Naive B cell (primary cell): Measurements from ENCODE around the gene NFATC1. TPM values are rescaled to one million over a fixed set of nuclear protein-coding genes. Genes with fewer than 3 reads are reported as not detected.

Source experiments
- ATAC-seq, 2 donors: fragments of 150-1000 bp; cut with Tn5 transposase; 2 replicates each; pipeline ENCODE4 v1.10.0; 2021; ENCODE audit warnings: low read depth in 2 of 2, mild to moderate bottlenecking in 2 of 2, moderate library complexity in 2 of 2
- DNase-seq: peaks from one replicate; pipeline ENCODE4 v3.0.0; 2022
- H3K27ac Mint-ChIP-seq, 6 donors: one replicate each; pipeline ENCODE4 v1.8.0; 2020 to 2022; ENCODE audit warnings: mild to moderate bottlenecking in 6 of 6, mixed read lengths in 6 of 6, moderate library complexity in 5 of 6, inconsistent platforms in 2 of 6
- H3K27me3 Mint-ChIP-seq, 3 donors: one replicate each; pipeline ENCODE4 v1.8.0; 2021 to 2022; ENCODE audit warnings: mixed read lengths in 3 of 3, mild to moderate bottlenecking in 1 of 3
- H3K36me3 Mint-ChIP-seq, 2 donors: one replicate each; pipeline ENCODE4 v1.8.0; 2020 to 2022; ENCODE audit warnings: mixed read lengths in 2 of 2, inconsistent platforms in 1 of 2, mild to moderate bottlenecking in 1 of 2
- H3K4me1 Mint-ChIP-seq, 3 donors: one replicate each; pipeline ENCODE4 v1.8.0; 2020 to 2022; ENCODE audit warnings: mixed read lengths in 3 of 3, inconsistent platforms in 1 of 3, mild to moderate bottlenecking in 1 of 3, moderate library complexity in 1 of 3
- H3K4me3 Mint-ChIP-seq, 8 donors: one replicate each; pipeline ENCODE4 v1.8.0; 2020 to 2022; ENCODE audit warnings: mild to moderate bottlenecking in 8 of 8, mixed read lengths in 8 of 8, moderate library complexity in 8 of 8, inconsistent platforms in 2 of 8
- H3K9me3 Mint-ChIP-seq, 7 donors: one replicate each; pipeline ENCODE4 v1.8.0; 2020 to 2022; ENCODE audit warnings: mixed read lengths in 7 of 7, mild to moderate bottlenecking in 5 of 7, inconsistent platforms in 2 of 7, moderate library complexity in 1 of 7
- polyA plus RNA-seq, 6 donors: library from polyadenylated mRNA; unstranded; fragments of 300-500 nt; fragmentation: Illumina TruSeq; gene quantifications; one replicate each; pipeline ENCODE4 v1.2.3, GENCODE V29; 2021; ENCODE audit warnings: low read depth in 6 of 6

NFATC1 gene
- polyA plus RNA-seq, 6 donors from 2014 or later = 35.7 to 77.8 (median 51.1) TPM

- peaks cover 42 to 62% (median 60%) of the 10 kb centered on the region in 3 donors for H3K4me1 Mint-ChIP-seq
- ATAC-seq (no peak), DNase-seq (no peak)
- peaks cover 0 to 13% of the 10 kb centered on the region in 2 donors for H3K36me3 Mint-ChIP-seq
- H3K27me3 Mint-ChIP-seq = no peaks in the 10 kb centered on the region
- peak overlapping the region in 6 of 8 donors; percentile 78 to 91 (median 88) for H3K4me3 Mint-ChIP-seq
- H3K9me3 Mint-ChIP-seq = no peaks in the 10 kb centered on the region
- peak overlapping the region in 5 of 6 donors; percentile 84 to 100 (median 99) for H3K27ac Mint-ChIP-seq
Measured at GRCh38 chr18:79406708-79407107, 11.0 kb downstream of the NFATC1 start.

DNA sequence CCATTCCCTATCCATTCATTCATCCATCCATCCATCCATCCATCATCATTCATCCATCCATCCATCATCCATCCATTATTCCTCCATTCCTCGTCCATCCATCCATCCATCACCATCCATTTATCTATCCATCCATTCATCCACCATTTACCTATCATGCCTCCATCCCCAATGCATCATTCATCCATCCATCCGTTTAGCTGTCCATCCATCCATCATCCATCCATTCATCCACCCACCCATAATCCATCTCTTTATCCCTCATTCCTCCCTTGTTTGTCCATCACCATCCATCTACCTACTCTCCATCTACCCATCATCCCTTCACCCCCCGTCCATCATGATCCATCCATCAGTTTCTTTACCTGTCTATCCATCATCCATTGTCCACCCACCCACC, 13.6 kb downstream of the NFATC1 start:
- Mint-ChIP-seq H3K9me3 (no peaks in the 10 kb centered on the region), H3K27me3 (no peaks in the 10 kb centered on the region), H3K27ac (no peak overlapping the region), H3K4me3 (no peak overlapping the region), H3K36me3 (peaks cover 13 to 26% of the 10 kb centered on the region in 2 donors), H3K4me1 (peaks cover 29 to 52% (median 44%) of the 10 kb centered on the region in 3 donors)
- no peak for ATAC-seq
- DNase-seq = no peak

DNA sequence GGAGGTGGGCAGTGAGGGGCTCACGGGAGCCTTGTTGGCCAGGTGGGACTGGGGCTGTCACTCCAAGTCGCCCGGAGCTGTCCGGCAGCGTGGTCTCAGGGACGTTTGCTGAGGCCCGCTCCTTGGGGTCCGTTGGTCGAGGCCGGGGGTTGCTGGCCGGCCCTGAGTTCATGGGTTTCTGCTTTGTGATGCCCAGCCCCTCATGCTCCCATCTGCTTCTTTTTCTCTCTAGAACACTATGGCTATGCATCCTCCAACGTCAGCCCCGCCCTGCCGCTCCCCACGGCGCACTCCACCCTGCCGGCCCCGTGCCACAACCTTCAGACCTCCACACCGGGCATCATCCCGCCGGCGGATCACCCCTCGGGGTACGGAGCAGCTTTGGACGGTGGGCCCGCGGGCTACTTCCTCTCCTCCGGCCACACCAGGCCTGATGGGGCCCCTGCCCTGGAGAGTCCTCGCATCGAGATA, 14.5 kb downstream of the NFATC1 start:
- no peak for ATAC-seq
- DNase-seq = no peak
- Mint-ChIP-seq H3K4me3 (no peak overlapping the region), H3K4me1 (peaks cover 23 to 50% (median 42%) of the 10 kb centered on the region in 3 donors), H3K36me3 (peaks cover 16 to 28% of the 10 kb centered on the region in 2 donors), H3K9me3 (no peaks in the 10 kb centered on the region), H3K27ac (peak overlapping the region in 1 of 6 donors; percentile 54), H3K27me3 (no peaks in the 10 kb centered on the region)

- H3K4me1 Mint-ChIP-seq = peaks cover 19 to 42% (median 35%) of the 10 kb centered on the region in 3 donors
- H3K36me3 Mint-ChIP-seq = peaks cover 16 to 27% of the 10 kb centered on the region in 2 donors
- H3K27me3 Mint-ChIP-seq = no peaks in the 10 kb centered on the region
- no peak overlapping the region for H3K4me3 Mint-ChIP-seq
- peak overlapping the region in 1 of 6 donors; percentile 37 for H3K27ac Mint-ChIP-seq
- H3K9me3 Mint-ChIP-seq = no peaks in the 10 kb centered on the region
- ATAC-seq = no peak
- DNase-seq = no peak
Measured at GRCh38 chr18:79410731-79411613, 15.2 kb downstream of the NFATC1 start.

DNA sequence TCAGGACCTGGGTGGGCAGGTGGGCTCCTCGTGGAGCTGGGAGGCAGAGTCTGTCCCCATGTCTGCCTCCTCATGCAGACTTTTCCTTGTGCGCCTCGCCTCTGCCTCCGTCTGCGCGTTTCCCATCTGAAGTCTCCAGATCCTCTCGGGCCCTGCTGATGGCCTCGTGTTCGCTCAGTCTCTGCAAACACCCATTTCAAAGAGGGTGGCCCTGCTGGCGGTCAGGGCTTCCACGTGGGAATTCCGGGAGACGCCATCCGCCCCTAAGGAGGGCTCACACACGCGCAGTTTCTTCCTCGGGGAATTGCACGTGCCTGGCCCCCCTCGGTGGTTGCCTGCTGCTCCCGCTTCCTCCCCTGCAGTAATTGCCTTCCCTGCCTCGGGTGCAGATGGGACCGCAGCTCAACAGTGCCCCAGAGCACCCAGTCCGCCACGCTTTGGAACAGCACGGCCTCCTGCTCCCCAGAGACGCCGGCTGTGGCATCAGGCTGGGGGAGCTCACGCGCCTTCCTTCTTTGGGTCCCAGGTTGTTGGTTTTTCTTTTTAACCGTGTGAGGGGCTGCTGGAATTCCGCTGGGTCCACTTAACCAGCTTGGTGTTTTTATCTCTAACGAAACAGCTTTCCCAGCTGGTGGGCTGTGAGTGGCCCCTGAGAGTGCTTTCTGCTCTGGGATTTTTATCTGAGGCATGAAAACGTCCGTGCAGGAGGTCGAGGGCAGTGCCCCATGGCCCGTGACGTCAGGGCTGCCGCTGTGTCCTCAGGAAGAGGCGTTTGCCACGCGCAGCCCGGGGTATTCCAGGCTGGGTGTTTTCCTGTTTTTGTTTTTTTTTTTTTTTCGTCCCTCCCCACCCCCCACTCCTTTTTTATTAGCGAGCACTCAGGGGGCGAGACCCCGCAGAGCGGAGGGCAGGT, 16.1 kb downstream of the NFATC1 start:
- Mint-ChIP-seq H3K4me1 (peaks cover 15 to 42% (median 35%) of the 10 kb centered on the region in 3 donors), H3K4me3 (peak overlapping the region in 1 of 8 donors; percentile 29), H3K27me3 (no peaks in the 10 kb centered on the region), H3K36me3 (peaks cover 16 to 21% of the 10 kb centered on the region in 2 donors), H3K27ac (peak overlapping the region in 2 of 6 donors; percentile 31 to 76), H3K9me3 (no peaks in the 10 kb centered on the region)
- ATAC-seq = no peak
- DNase-seq = no peak

GRCh38 chr18:79413025-79413424, 17.3 kb downstream of the NFATC1 start:
- Mint-ChIP-seq H3K36me3 (peaks cover 15 to 16% of the 10 kb centered on the region in 2 donors), H3K9me3 (no peaks in the 10 kb centered on the region), H3K27me3 (no peaks in the 10 kb centered on the region), H3K4me3 (no peak overlapping the region), H3K27ac (peak overlapping the region in 2 of 6 donors; percentile 30 to 76), H3K4me1 (peaks cover 11 to 34% (median 26%) of the 10 kb centered on the region in 3 donors)
- DNase-seq (no peak), ATAC-seq (peak in 1 of 2 donors; percentile 7)

- H3K4me1 Mint-ChIP-seq = peaks cover 10 to 37% (median 25%) of the 10 kb centered on the region in 3 donors
- H3K27ac Mint-ChIP-seq = peak overlapping the region in 2 of 6 donors; percentile 30 to 76
- H3K27me3 Mint-ChIP-seq = no peaks in the 10 kb centered on the region
- no peak for DNase-seq
- no peaks in the 10 kb centered on the region for H3K9me3 Mint-ChIP-seq
- ATAC-seq = no peak
- H3K4me3 Mint-ChIP-seq = peak overlapping the region in 1 of 8 donors; percentile 27
- H3K36me3 Mint-ChIP-seq = peaks cover 15 to 16% of the 10 kb centered on the region in 2 donors
Measured at GRCh38 chr18:79413426-79413825, 17.7 kb downstream of the NFATC1 start.

GRCh38 chr18:79413901-79414300, 18.2 kb downstream of the NFATC1 start:
- Mint-ChIP-seq H3K36me3 (peaks cover 15 to 16% of the 10 kb centered on the region in 2 donors), H3K4me1 (peaks cover 10 to 42% (median 27%) of the 10 kb centered on the region in 3 donors), H3K27me3 (no peaks in the 10 kb centered on the region), H3K27ac (peak overlapping the region in 2 of 6 donors; percentile 68 to 70), H3K9me3 (no peaks in the 10 kb centered on the region), H3K4me3 (peak overlapping the region in 1 of 8 donors; percentile 27)
- ATAC-seq = no peak
- no peak for DNase-seq

DNA sequence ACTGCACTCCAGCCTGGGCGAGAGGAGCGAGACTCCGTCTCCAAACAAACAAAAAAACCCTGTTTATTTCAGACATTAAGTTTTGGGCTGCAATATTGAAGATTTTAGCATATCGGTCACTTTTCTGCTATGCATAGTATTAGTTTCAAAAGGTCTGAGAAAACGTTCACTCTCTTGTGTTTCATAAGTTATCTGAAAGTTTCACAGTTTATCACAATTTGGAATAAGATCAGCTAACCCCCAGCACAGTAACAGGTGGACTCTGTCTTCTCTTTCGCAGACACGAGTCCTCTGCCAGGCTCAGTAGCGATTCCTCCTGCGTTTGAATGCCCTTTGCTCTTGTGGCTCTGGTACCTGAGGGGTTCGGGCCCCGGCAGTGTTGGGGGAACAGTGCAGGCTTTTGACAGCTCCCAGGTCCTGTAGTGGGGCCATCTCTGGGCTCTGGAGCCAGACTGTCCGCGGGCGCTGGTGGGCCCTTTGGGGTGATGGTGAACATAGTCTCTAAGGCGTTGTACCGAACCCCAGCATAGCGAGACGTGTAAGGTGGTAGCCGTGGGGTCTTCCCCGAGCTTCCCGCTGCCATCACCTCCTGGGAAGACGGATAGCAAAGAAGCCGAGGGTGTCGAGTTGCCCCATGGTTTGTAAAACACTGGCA, 20.4 kb downstream of the NFATC1 start:
- Mint-ChIP-seq H3K27me3 (no peaks in the 10 kb centered on the region), H3K27ac (peak overlapping the region in 5 of 6 donors; percentile 10 to 85 (median 34)), H3K9me3 (no peaks in the 10 kb centered on the region), H3K4me1 (peaks cover 22 to 53% (median 34%) of the 10 kb centered on the region in 3 donors), H3K4me3 (no peak overlapping the region), H3K36me3 (peaks cover 21 to 29% of the 10 kb centered on the region in 2 donors)
- no peak for DNase-seq
- no peak for ATAC-seq

DNA sequence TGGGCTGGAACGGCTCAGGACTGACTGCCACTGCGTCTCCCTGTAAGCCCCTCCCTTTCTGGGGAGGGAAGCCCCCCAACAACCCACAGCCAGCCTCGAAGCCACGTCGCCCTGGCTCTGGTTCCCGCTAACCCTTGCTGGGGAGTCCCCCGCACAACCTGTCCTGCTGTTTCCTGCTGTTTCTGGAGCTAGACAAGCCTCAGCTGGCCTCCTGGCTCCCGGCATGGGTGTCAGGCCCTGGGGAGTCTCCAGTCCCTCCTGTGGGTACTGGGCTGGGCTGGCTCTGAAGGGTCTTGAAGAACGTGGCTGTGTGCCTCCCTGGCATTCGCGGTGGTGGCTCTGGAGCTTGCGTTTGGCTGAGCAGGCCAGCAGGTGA, 20.9 kb downstream of the NFATC1 start:
- DNase-seq (no peak), ATAC-seq (no peak)
- H3K4me1 Mint-ChIP-seq = peaks cover 22 to 53% (median 38%) of the 10 kb centered on the region in 3 donors
- peaks cover 21 to 29% of the 10 kb centered on the region in 2 donors for H3K36me3 Mint-ChIP-seq
- peak overlapping the region in 3 of 6 donors; percentile 47 to 85 (median 78) for H3K27ac Mint-ChIP-seq
- no peaks in the 10 kb centered on the region for H3K27me3 Mint-ChIP-seq
- no peaks in the 10 kb centered on the region for H3K9me3 Mint-ChIP-seq
- no peak overlapping the region for H3K4me3 Mint-ChIP-seq

DNA sequence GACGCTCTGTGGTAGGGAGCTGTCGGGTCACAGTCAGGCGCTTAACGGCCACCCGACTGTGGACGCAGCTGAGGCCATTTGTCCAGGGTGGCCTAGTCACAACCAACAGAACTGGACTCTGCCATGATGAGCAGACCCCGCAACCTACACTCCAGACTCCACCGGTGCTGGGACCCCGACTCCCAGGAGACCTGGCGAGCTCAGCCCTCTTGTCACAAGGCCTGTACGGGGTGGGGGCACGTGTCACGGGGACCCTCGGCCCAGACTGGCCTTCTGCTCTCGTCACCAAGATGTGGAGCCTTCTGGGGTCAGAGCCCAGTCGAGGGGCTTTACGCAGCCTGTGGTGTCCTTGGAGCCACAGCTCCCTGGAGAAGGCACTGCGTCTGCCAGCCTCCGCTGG, 22.5 kb downstream of the NFATC1 start:
- peaks cover 22 to 54% (median 41%) of the 10 kb centered on the region in 3 donors for H3K4me1 Mint-ChIP-seq
- H3K27ac Mint-ChIP-seq = peak overlapping the region in 1 of 6 donors; percentile 59
- ATAC-seq = no peak

GRCh38 chr18:79418642-79419041, 22.9 kb downstream of the NFATC1 start:
- Mint-ChIP-seq H3K4me1 (peaks cover 22 to 50% (median 39%) of the 10 kb centered on the region in 3 donors), H3K27ac (peak overlapping the region in 3 of 6 donors; percentile 59 to 75 (median 62)), H3K9me3 (no peaks in the 10 kb centered on the region), H3K27me3 (no peaks in the 10 kb centered on the region), H3K4me3 (peak overlapping the region in 1 of 8 donors; percentile 45), H3K36me3 (peaks cover 12 to 21% of the 10 kb centered on the region in 2 donors)
- DNase-seq = no peak
- no peak for ATAC-seq

More for the DNA sequence above, 22.5 kb downstream of the NFATC1 start:
- Mint-ChIP-seq H3K27me3 (no peaks in the 10 kb centered on the region), H3K9me3 (no peaks in the 10 kb centered on the region), H3K4me3 (no peak overlapping the region), H3K36me3 (peaks cover 16 to 22% of the 10 kb centered on the region in 2 donors)
- no peak for DNase-seq
